H1 (cell line): Measurements from ENCODE around the gene KCNQ1. TPM values are rescaled to one million over a fixed set of nuclear protein-coding genes. Genes with fewer than 3 reads are reported as not detected.

Experiments used
- CTCF ChIA-PET: fragments of 300-600 bp; sonication (Branson Sonifier 250); formaldehyde crosslinking; loops from one replicate; lab custom pipeline; 2021; ENCODE audit not compliant: partially characterized antibody; lab: Charles Lee
- POLR2A ChIA-PET: fragments of 300-600 bp; sonication (Branson Sonifier 250); formaldehyde crosslinking; loops from one replicate; lab custom pipeline; 2021; ENCODE audit warnings: inconsistent platforms; ENCODE audit not compliant: partially characterized antibody; lab: Charles Lee
- DNase-seq, 2 experiments: peaks; one replicate each; pipeline versions ENCODE4 v3.0.0 to v3.0.0-alpha.2; 2010 to 2022; ENCODE audit warnings: low spot score in 2 of 2, low read depth in 1 of 2, mixed read lengths in 1 of 2
- FAIRE-seq: peaks from 2 replicates; lab custom pipeline; 2011; peaks lifted over from hg19 to GRCh38; lab: Jason Lieb, UNC
- H2AFZ ChIP-seq: 2 replicates; pipeline ENCODE4 v1.8.1; 2012; ENCODE audit warnings: low read length, inconsistent platforms
- H2AK5ac ChIP-seq: 2 replicates; pipeline ENCODE4 v1.6.1; 2013; ENCODE audit warnings: low read depth, low read length
- H2BK120ac ChIP-seq: replicated peaks from 2 replicates; pipeline ENCODE3; 2013; ENCODE audit warnings: low read depth, low read length, inconsistent platforms
- H2BK12ac ChIP-seq: 2 replicates; pipeline ENCODE4 v1.6.1; 2013; ENCODE audit warnings: low read depth, low read length
- H2BK15ac ChIP-seq: 2 replicates; pipeline ENCODE4 v1.6.1; 2013; ENCODE audit warnings: low read length
- H2BK20ac ChIP-seq: 2 replicates; pipeline ENCODE4 v1.6.1; 2013; ENCODE audit warnings: low read length
- H2BK5ac ChIP-seq: 2 replicates; pipeline ENCODE4 v1.6.1; 2013; ENCODE audit warnings: low read depth, low read length
- H3K14ac ChIP-seq: 2 replicates; pipeline ENCODE4 v1.6.1; 2013; ENCODE audit warnings: inconsistent platforms; ENCODE audit not compliant: insufficient read length
- H3K18ac ChIP-seq: 2 replicates; pipeline ENCODE4 v1.6.1; 2013; ENCODE audit warnings: low read length; ENCODE audit errors: extremely low read depth
- H3K23ac ChIP-seq: 2 replicates; pipeline ENCODE4 v1.6.1; 2013; ENCODE audit warnings: inconsistent platforms; ENCODE audit not compliant: insufficient read length
- H3K23me2 ChIP-seq: 2 replicates; pipeline ENCODE4 v1.6.1; 2013; ENCODE audit warnings: low read depth, low read length
- H3K27ac ChIP-seq: 2 replicates; pipeline ENCODE4 v1.6.1; 2011; ENCODE audit warnings: low read depth, low read length, inconsistent platforms
- H3K27me3 ChIP-seq, 4 experiments: replicated peaks in 1 of 4; 1 replicate in 1 of 4; 2 replicates in 3 of 4; pipeline versions ENCODE4 v1.6.1 to v1.8.1; 2011 to 2013; ENCODE audit warnings: low read length in 3 of 4, mild to moderate bottlenecking in 3 of 4, inconsistent platforms in 2 of 4, mixed read lengths in 2 of 4, moderate library complexity in 1 of 4; ENCODE audit not compliant: control insufficient read depth in 3 of 4, insufficient read depth in 3 of 4; ENCODE audit errors: extremely low read depth in 1 of 4
- H3K36me3 ChIP-seq, 4 experiments: 2 replicates each; pipeline versions ENCODE4 v1.6.1 to v1.8.1; 2011 to 2013; ENCODE audit warnings: mild to moderate bottlenecking in 4 of 4, low read length in 3 of 4, moderate library complexity in 2 of 4, control low read depth in 1 of 4, inconsistent platforms in 1 of 4; ENCODE audit not compliant: insufficient read depth in 4 of 4, control insufficient read depth in 2 of 4
- H3K4ac ChIP-seq: replicated peaks from 2 replicates; pipeline ENCODE3; 2013; ENCODE audit warnings: low read length, low read depth, mixed read lengths, inconsistent platforms; ENCODE audit not compliant: insufficient read length
- H3K4me1 ChIP-seq, 4 experiments: replicated peaks in 1 of 4; 1 replicate in 1 of 4; 2 replicates in 3 of 4; pipeline versions ENCODE4 v1.6.1 to v1.8.1; 2011 to 2013; ENCODE audit warnings: low read length in 3 of 4, inconsistent platforms in 2 of 4, mixed read lengths in 1 of 4; ENCODE audit not compliant: insufficient read depth in 4 of 4, control insufficient read depth in 3 of 4
- H3K4me2 ChIP-seq, 2 experiments: 2 replicates each; pipeline versions ENCODE4 v1.6.1 to v1.8.1; 2011 to 2013; ENCODE audit warnings: low read depth in 2 of 2, low read length in 2 of 2, control low read depth in 1 of 2, inconsistent platforms in 1 of 2, mild to moderate bottlenecking in 1 of 2; ENCODE audit not compliant: insufficient read depth in 1 of 2
- H3K4me3 ChIP-seq, 4 experiments: fragments of 200-600, 300-600 bp in 1 of 4; sonication (generic), shearing (Covaris generic), sonication (Bioruptor Twin) in 1 of 4; 2 replicates each; pipeline versions ENCODE4 v1.5.1 to v1.8.1; 2011 to 2016; ENCODE audit warnings: low read length in 4 of 4, low read depth in 3 of 4, control low read depth in 2 of 4, inconsistent platforms in 2 of 4, mild to moderate bottlenecking in 2 of 4, mixed read lengths in 1 of 4, moderate library complexity in 1 of 4; ENCODE audit not compliant: insufficient read depth in 2 of 4; ENCODE audit errors: extremely low read depth in 1 of 4
- H3K56ac ChIP-seq: replicated peaks from 2 replicates; pipeline ENCODE3; 2013; ENCODE audit warnings: low read depth, mild to moderate bottlenecking, mixed read lengths, low read length, inconsistent platforms; ENCODE audit not compliant: insufficient read length
- H3K79me1 ChIP-seq: 2 replicates; pipeline ENCODE4 v1.6.1; 2013; ENCODE audit warnings: low read depth, low read length, control low read depth
- H3K79me2 ChIP-seq, 2 experiments: 2 replicates each; pipeline versions ENCODE4 v1.6.1 to v1.8.1; 2012 to 2013; ENCODE audit warnings: low read length in 2 of 2, mild to moderate bottlenecking in 2 of 2, inconsistent platforms in 1 of 2; ENCODE audit not compliant: insufficient read depth in 2 of 2, control insufficient read depth in 1 of 2
- H3K9ac ChIP-seq, 4 experiments: replicated peaks in 1 of 4; 1 replicate in 1 of 4; 2 replicates in 3 of 4; pipeline versions ENCODE4 v1.6.1 to v1.8.1; 2011 to 2013; ENCODE audit warnings: low read depth in 3 of 4, low read length in 3 of 4, control low read depth in 2 of 4, mild to moderate bottlenecking in 2 of 4, moderate library complexity in 2 of 4, inconsistent platforms in 1 of 4; ENCODE audit errors: extremely low read depth in 1 of 4
- H3K9me3 ChIP-seq, 2 experiments: 2 replicates each; pipeline versions ENCODE4 v1.6.1 to v1.8.1; 2012 to 2013; ENCODE audit warnings: mild to moderate bottlenecking in 2 of 2, moderate library complexity in 2 of 2, control low read depth in 1 of 2, inconsistent platforms in 1 of 2, low read depth in 1 of 2, low read length in 1 of 2, mixed read lengths in 1 of 2; ENCODE audit not compliant: insufficient read depth in 2 of 2
- H4K20me1 ChIP-seq, 2 experiments: replicated peaks in 1 of 2; 2 replicates each; pipeline versions ENCODE3 to v1.8.1; 2011 to 2013; ENCODE audit warnings: inconsistent platforms in 2 of 2, low read length in 2 of 2, mild to moderate bottlenecking in 1 of 2; ENCODE audit not compliant: insufficient read depth in 2 of 2, control insufficient read depth in 1 of 2
- H4K5ac ChIP-seq: 2 replicates; pipeline ENCODE4 v1.6.1; 2013; ENCODE audit warnings: low read length, low read depth, mixed read lengths, inconsistent platforms; ENCODE audit not compliant: insufficient read length
- H4K8ac ChIP-seq: 2 replicates; pipeline ENCODE4 v1.8.0; 2013; ENCODE audit warnings: mild to moderate bottlenecking, moderate library complexity, low read length, inconsistent platforms; ENCODE audit not compliant: insufficient read depth; ENCODE audit errors: extremely low read depth
- H4K91ac ChIP-seq: replicated peaks from 2 replicates; pipeline ENCODE3; 2013; ENCODE audit warnings: low read length, mixed read lengths, inconsistent platforms; ENCODE audit not compliant: insufficient read length
- BACH1 ChIP-seq: IDR thresholded peaks from 2 replicates; pipeline ENCODE4 v1.6.1; 2012; ENCODE audit warnings: low read length, improper control_type of control experiment
- BCL11A ChIP-seq, 2 experiments: IDR thresholded peaks; one replicate each; pipeline ENCODE4 v1.6.1; 2011; ENCODE audit warnings: low read depth in 2 of 2, low read length in 2 of 2, mild to moderate bottlenecking in 2 of 2
- GTF2F1 ChIP-seq: IDR thresholded peaks from 2 replicates; pipeline ENCODE4 v1.6.1; 2012; ENCODE audit warnings: low read depth, low read length, improper control_type of control experiment, borderline replicate concordance
- HDAC2 ChIP-seq, 2 experiments: fragments of 300-600 bp in 1 of 2; sonication (generic) in 1 of 2; IDR thresholded peaks; 2 replicates each; pipeline ENCODE4 v1.6.1; 2011 to 2012; ENCODE audit warnings: low read depth in 2 of 2, low read length in 2 of 2, mild to moderate bottlenecking in 2 of 2, moderate library complexity in 2 of 2, borderline replicate concordance in 1 of 2, inconsistent platforms in 1 of 2
- PHF8 ChIP-seq: fragments of 200-600 bp; sonication (generic); conservative IDR thresholded peaks from 2 replicates; pipeline ENCODE4 v1.7.1; 2012; ENCODE audit warnings: low read depth, mild to moderate bottlenecking, inconsistent platforms, low read length, moderate library complexity
- SIN3A ChIP-seq, 2 experiments: IDR thresholded peaks in 1 of 2; conservative IDR thresholded peaks in 1 of 2; 2 replicates each; pipeline ENCODE4 v1.6.1; 2011 to 2012; ENCODE audit warnings: low read length in 2 of 2, improper control_type of control experiment in 1 of 2, low read depth in 1 of 2, mild to moderate bottlenecking in 1 of 2
- SIX5 ChIP-seq: IDR thresholded peaks from 2 replicates; pipeline ENCODE4 v1.6.1; 2011; ENCODE audit warnings: mild to moderate bottlenecking, low read depth, low read length
- SP2 ChIP-seq: IDR thresholded peaks from 2 replicates; pipeline ENCODE4 v1.6.1; 2012; ENCODE audit warnings: mild to moderate bottlenecking, low read length, inconsistent platforms
- ZNF274 ChIP-seq: IDR thresholded peaks from 2 replicates; pipeline ENCODE4 v1.7.0; 2012; ENCODE audit warnings: low read length, borderline replicate concordance; ENCODE audit errors: extremely low read depth
- WGBS, 2 experiments: shearing (Covaris generic) in 1 of 2; methylation state at CpG; one replicate each; pipeline versions ENCODE4 v1.1.6 to v1.1.7; 2013 to 2015; ENCODE audit warnings: low lambda C conversion rate in 2 of 2, mixed read lengths in 2 of 2, inconsistent platforms in 1 of 2, low coverage in 1 of 2, missing lambda C conversion rate in 1 of 2; ENCODE audit not compliant: insufficient replicate concordance in 2 of 2, insufficient coverage in 1 of 2, insufficient read length in 1 of 2; ENCODE audit errors: extremely low coverage in 1 of 2, missing lambda C conversion rate in 1 of 2; 5-methylcytosine and 5-hydroxymethylcytosine counted together
- polyA plus RNA-seq, 7 experiments: library from polyadenylated mRNA; depleted of rRNA in 3 of 7; stranded (reverse) in 5 of 7; unstranded in 2 of 7; fragments of >200 nt in 5 of 7; fragments of 200-250 nt in 2 of 7; gene quantifications; 1 replicate in 5 of 7; 2 replicates in 1 of 7; 4 replicates in 1 of 7; pipeline versions ENCODE4 v1.2.1 to v1.2.3, GENCODE V29; 2011 to 2013; ENCODE audit warnings: missing spikeins in 2 of 7, mixed read lengths in 2 of 7
- total RNA-seq: library from RNA; stranded (reverse); fragmentation: NEBNext Ultra II Directional; extraction: Animal tissue kit (Norgen Biotek cat#: 25700); gene quantifications from 2 replicates; pipeline ENCODE4 v1.2.1, GENCODE V29; 2021

The KCNQ1 gene
- total and polyA plus RNA-seq, 2 of the 8 experiments (the other 6 are each of a cell fraction or from before 2014, with no cell fraction given), result 1.9 to 2.0 TPM

DNA sequence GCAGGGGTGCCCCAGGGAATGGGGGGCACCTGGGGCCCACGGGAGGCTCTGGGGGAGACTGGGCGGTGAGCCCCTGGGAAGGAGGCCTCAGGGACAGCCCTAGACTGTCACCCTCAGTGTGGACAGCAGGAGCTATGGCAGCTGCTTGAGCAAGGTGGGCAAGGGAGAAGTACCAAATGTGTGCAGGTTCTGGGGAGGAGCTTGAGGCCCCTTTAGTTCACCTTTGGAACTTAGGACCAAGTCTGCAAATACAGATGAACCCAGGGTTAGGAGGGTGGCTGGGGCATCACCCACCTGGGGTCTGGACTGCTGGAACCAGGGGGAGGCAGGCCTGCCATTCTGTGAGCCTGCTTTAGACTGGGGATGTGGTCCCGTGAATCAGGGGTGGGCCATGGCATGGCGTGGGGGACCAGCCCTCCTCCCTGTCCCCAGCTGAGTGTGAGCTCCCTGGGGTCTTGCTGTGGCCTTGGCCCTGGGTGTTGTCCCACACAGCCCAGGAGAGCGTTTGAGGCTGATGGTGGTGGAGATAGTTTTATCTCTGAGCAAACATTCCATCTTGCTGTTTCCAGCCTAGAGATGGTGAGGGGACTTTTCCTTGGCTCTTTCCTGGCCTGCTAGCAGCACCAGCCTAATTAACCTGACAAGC lies 122.3 kb downstream of the KCNQ1 start:
- Histone ChIP-seq H3K23ac (no peak overlapping the region), H3K79me2 (no peaks in the 10 kb centered on the region), H2BK120ac (no peak overlapping the region), H4K91ac (no peak overlapping the region), H4K20me1 (peaks cover 0 to 4% of the 10 kb centered on the region in 2 experiments), H3K4me3 (no peak overlapping the region), H2BK5ac (no peak overlapping the region), H3K79me1 (no peaks in the 10 kb centered on the region), H3K18ac (no peak overlapping the region), H2BK20ac (no peak overlapping the region), H4K5ac (no peak overlapping the region), H3K4me1 (no peaks in the 10 kb centered on the region; a peak in 1 of 7 replicates), H3K9me3 (peaks cover 0 to 6% of the 10 kb centered on the region in 2 experiments; a peak in 1 of 4 replicates), H3K4me2 (no peak overlapping the region), H2AK5ac (no peak overlapping the region), H3K27me3 (peaks cover 0 to 53% (median 36%) of the 10 kb centered on the region in 4 experiments; a peak in 6 of 7 replicates), H3K23me2 (no peaks in the 10 kb centered on the region), H3K14ac (no peak overlapping the region), H2BK15ac (no peak overlapping the region), H3K4ac (no peak overlapping the region), H3K56ac (no peak overlapping the region), H3K27ac (no peak overlapping the region), H2AFZ (no peak overlapping the region), H3K9ac (no peak overlapping the region), H4K8ac (no peak overlapping the region), H3K36me3 (no peaks in the 10 kb centered on the region), H2BK12ac (0 out of 2 replicates have a peak overlapping the region, but pooled peaks have one; percentile 23)
- WGBS, 2 experiments, result 81% methylated on average over 4 of the region's 5 CpGs; no CpG with 5 or more reads in 1 of the 2 experiments
- TF ChIP-seq BCL11A (IDR thresholded peaks at IDR 0.05; ENCODE audit: low read depth in 2 of 2, low read length in 2 of 2), result no peak
- TF ChIP-seq ZNF274, result no peak
- TF ChIP-seq GTF2F1, result no peak
- no peak for TF ChIP-seq PHF8
- TF ChIP-seq SIN3A (conservative IDR thresholded peaks at IDR 0.05 in 1 of 2, IDR thresholded peaks at IDR 0.05 in 1 of 2; ENCODE audit: low read depth in 1 of 2, low read length in 2 of 2), result no peak
- TF ChIP-seq SP2, result no peak
- no peak for TF ChIP-seq HDAC2 (IDR thresholded peaks at IDR 0.05; ENCODE audit: borderline replicate concordance in 1 of 2, low read depth in 2 of 2, low read length in 2 of 2)
- TF ChIP-seq BACH1, result no peak
- TF ChIP-seq SIX5, result no peak
- FAIRE-seq (no peak), DNase-seq (no peak)
- CTCF ChIA-PET, result interaction anchor here (1.0 to 7.6 kb wide), 9 partner anchors 32 to 323 kb away, joined by 3 to 51 read pairs (median 4); no protein-coding TSS in a partner anchor
- POLR2A ChIA-PET, result no interaction called here
